Mesothelial cell of epicardium (in vitro differentiated cells): ENCODE measurements around the gene KAT7. TPM values are rescaled to one million over a fixed set of nuclear protein-coding genes. Genes with fewer than 3 reads are reported as not detected.
"Not testable (repeated sequence)": the region's sequence is repeated elsewhere in the genome, so short reads cannot be mapped to it uniquely, and the experiment has no call there.

Experiments used
- DNase-seq, 2 experiments: peaks; one replicate each; pipeline ENCODE4 v3.0.0; 2021; ENCODE audit warnings: low spot score in 2 of 2; ENCODE audit not compliant: unreplicated experiment in 2 of 2
- H3K27ac Mint-ChIP-seq: 2 replicates; pipeline ENCODE4 v1.8.0; 2021; ENCODE audit warnings: mixed read lengths
- H3K27me3 Mint-ChIP-seq: 2 replicates; pipeline ENCODE4 v1.8.0; 2021; ENCODE audit warnings: low read depth, mixed read lengths
- H3K36me3 Mint-ChIP-seq: 2 replicates; pipeline ENCODE4 v1.8.0; 2021; ENCODE audit warnings: mixed read lengths
- H3K4me1 Mint-ChIP-seq: 2 replicates; pipeline ENCODE4 v1.8.0; 2021; ENCODE audit warnings: mixed read lengths
- H3K4me3 Mint-ChIP-seq: 2 replicates; pipeline ENCODE4 v1.8.0; 2021; ENCODE audit warnings: mild to moderate bottlenecking, moderate library complexity, mixed read lengths
- H3K9me3 Mint-ChIP-seq: 2 replicates; pipeline ENCODE4 v1.8.0; 2021; ENCODE audit warnings: mixed read lengths
- CTCF ChIP-seq: fragments of 200-600 bp; sonication (generic); IDR thresholded peaks from one replicate; pipeline ENCODE4 v1.5.0; 2021; ENCODE audit warnings: antibody characterized with exemption; ENCODE audit not compliant: unreplicated experiment
- total RNA-seq: library from RNA; stranded (reverse); gene quantifications from 3 replicates; pipeline ENCODE4 v1.2.1, GENCODE V29; 2021

The KAT7 gene
- total RNA-seq, 1 donor from 2014 or later, result 66.7 TPM

GRCh38 chr17:49823614-49824013 is 35.1 kb downstream of the KAT7 start:
- no peak overlapping the region for H3K27ac Mint-ChIP-seq
- no peak for TF ChIP-seq CTCF
- no peak overlapping the region for H3K4me3 Mint-ChIP-seq
- H3K9me3 Mint-ChIP-seq, result no peaks in the 10 kb centered on the region
- peaks cover 47% of the 10 kb centered on the region for H3K36me3 Mint-ChIP-seq
- H3K27me3 Mint-ChIP-seq, result no peaks in the 10 kb centered on the region
- peaks cover 13% of the 10 kb centered on the region for H3K4me1 Mint-ChIP-seq
- no peak for DNase-seq

DNA sequence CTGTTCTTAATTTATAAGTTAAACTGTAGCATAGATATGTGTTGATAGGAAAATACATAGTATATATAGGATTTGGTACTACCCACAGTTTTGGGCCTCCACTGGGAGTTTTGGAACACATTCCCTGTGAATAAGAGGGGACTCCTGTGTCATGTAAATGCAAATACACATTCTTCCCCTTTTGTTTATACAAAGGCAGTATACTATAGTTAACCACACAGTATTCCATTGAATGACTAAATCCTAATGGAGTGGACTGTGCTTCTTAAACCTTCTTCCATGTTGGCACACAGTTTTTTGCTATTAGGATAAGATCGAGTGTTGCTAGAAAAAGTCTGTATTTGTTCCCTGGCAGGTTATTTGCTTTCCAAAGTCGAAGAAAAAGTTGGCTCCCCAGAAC is 37.2 kb downstream of the KAT7 start:
- no peak overlapping the region for H3K27ac Mint-ChIP-seq
- no peak for DNase-seq
- H3K9me3 Mint-ChIP-seq, result no peaks in the 10 kb centered on the region
- no peaks in the 10 kb centered on the region for H3K27me3 Mint-ChIP-seq
- H3K4me3 Mint-ChIP-seq, result no peak overlapping the region
- peaks cover 12% of the 10 kb centered on the region for H3K4me1 Mint-ChIP-seq
- H3K36me3 Mint-ChIP-seq, result peaks cover 42% of the 10 kb centered on the region
- no peak for TF ChIP-seq CTCF

DNA sequence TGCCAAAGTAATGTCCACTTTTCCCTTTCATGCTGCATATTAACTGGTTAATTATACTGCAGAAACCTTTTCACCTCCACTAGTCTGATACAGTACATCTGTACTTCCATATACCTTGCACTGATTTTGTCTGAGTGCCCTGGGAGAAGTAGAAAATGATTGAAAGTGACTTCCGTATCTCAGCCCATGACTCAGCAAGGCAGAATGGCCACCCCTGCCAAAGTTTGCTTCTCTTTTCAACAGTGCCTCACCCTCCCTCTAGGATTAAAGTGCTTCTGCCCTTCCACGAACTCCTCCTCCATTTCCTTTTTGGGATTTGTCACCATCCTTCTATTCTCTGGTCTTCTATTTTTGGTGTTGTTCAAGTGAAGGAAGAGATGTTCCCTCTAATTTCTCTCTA is 39.8 kb downstream of the KAT7 start:
- not testable (repeated sequence) for H3K4me1 Mint-ChIP-seq, DNase-seq, H3K27ac Mint-ChIP-seq, H3K4me3 Mint-ChIP-seq, H3K9me3 Mint-ChIP-seq, H3K27me3 Mint-ChIP-seq
- H3K36me3 Mint-ChIP-seq, result peaks cover 41% of the 10 kb centered on the region

DNA sequence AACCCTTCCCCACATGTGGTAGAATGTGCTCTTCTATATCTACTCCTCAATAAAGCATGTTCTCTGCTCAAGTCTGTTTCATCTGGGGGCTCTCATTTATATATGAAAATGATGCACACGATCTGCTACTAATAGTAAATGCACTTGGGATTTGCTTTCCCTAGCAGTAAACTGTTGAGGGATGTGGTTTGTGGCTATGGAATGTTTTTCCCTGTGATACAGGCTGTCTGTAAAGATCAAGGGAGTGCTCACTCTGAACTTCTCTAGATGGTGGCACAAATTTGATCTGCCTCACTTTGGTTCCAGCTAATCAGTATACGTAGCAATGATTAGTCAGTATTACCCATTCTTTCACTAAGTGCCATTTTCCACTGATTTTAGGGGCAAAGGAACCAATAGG is 40.5 kb downstream of the KAT7 start:
- DNase-seq, result no peak
- Mint-ChIP-seq H3K4me3 (no peak overlapping the region), H3K27ac (no peak overlapping the region), H3K36me3 (peaks cover 42% of the 10 kb centered on the region), H3K9me3 (no peaks in the 10 kb centered on the region), H3K27me3 (no peaks in the 10 kb centered on the region), H3K4me1 (no peaks in the 10 kb centered on the region)
- TF ChIP-seq CTCF, result no peak

- Mint-ChIP-seq H3K36me3 (peaks cover 43% of the 10 kb centered on the region), H3K9me3 (no peaks in the 10 kb centered on the region), H3K4me3 (no peak overlapping the region), H3K4me1 (peaks cover 2% of the 10 kb centered on the region), H3K27ac (peak overlapping the region; percentile 71), H3K27me3 (no peaks in the 10 kb centered on the region)
- TF ChIP-seq CTCF, result no peak
- no peak for DNase-seq
Observed at GRCh38 chr17:49830605-49831004, 42.1 kb downstream of the KAT7 start.

DNA sequence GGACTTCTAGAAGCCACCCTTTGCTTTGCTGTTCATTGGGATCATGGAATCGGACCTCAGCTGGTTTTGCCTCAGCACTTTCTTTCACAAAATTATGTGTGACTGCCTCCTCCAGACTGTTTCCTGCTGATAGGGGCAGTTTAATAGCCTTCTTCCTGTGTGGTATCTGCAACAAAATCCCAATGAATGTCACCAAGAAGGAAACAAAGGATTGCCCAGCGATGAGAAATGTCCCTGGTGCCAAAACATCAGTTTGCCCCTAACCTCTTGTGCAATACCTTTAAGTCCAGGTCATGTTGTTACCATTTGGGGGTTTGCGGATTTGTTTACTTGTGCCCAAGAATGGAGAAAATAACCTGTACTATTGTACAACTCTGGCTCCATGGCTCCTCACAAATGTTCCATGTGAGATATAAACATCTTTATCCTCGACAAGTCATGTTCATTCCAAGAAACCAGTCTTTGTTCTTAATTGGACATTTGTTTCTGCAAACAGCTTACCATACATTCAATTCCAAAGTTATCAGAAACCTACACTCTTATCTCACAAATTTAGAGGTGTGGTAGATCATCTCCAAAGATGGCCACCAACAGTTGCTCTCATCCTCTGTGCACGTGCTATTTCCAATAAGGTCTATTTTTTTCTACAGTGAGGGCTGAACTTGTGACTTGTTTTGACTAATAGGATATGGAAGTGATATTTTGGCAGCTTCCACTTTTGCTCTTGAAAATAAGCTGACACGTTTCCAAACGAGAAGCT is 44.5 kb downstream of the KAT7 start:
- H3K27me3 Mint-ChIP-seq, result no peaks in the 10 kb centered on the region
- peaks cover 11% of the 10 kb centered on the region for H3K4me1 Mint-ChIP-seq
- peaks cover 25% of the 10 kb centered on the region for H3K36me3 Mint-ChIP-seq
- no peak overlapping the region for H3K4me3 Mint-ChIP-seq
- no peak for DNase-seq
- H3K9me3 Mint-ChIP-seq, result no peaks in the 10 kb centered on the region
- no peak overlapping the region for H3K27ac Mint-ChIP-seq
- TF ChIP-seq CTCF, result no peak
